NCI-H510A treated with DMSO at 0.1 percent for 48 hours (cell line): Measurements from ENCODE around the gene FXYD1.
"Not testable (repeated sequence)": the region's sequence is repeated elsewhere in the genome, so short reads cannot be mapped to it uniquely, and the experiment has no call there.

ENCODE experiments used
- DNase-seq: peaks from one replicate; lab custom pipeline; 2025; lab: John Stamatoyannopoulos, UW

FXYD1 gene

DNA sequence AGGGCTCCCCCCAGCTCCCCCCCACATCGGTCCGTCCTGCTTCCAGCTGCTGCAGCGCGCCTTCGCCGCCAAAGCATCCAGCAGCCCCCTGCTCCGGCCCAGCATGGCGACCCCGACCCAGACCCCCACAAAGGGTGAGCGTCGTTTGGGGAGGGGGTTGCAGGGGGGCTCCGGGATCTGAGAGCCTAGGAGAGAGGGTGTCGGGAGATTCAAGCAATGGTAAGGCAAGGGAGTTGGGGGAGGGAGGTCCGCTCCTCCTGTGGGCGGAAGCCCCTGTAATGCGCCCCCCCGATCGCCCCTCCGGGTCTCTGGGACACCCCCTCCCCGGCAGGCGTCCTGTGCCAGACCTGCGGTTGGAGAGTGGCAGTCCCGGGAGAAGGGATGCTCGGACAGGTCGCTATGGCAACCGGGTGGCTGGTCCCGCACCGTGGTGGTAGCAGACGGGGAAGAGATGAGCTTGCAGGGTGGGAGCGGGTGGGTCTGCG is 4.6 kb downstream of the FXYD1 start, which contains the start of gene FXYD7:
TSS of gene FXYD7 (plus strand) at position 25 of the 485 bp plus-strand sequence. CDS start at position 104, 79 bp downstream.
- DNase-seq: no peak

DNA sequence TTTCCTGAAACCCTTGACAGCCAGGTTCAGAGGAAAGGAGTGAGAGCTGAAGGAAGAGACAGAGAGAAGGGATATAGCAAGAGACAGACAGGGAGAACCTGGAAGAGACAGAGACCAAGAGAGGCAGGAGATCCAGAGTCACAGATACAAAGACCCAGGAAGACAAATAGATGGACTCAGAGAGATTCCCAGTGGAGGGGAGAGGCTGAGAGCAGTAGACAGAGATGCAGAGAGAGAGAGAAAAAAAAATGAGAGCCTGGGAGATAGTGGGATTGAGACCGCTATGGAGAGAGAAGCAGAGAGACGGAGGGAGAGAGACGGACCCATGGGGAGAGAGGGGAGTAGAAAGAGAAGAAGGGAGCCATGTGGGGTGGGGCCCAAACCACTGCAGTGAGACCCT is 5.2 kb downstream of the FXYD1 start:
- no peak for DNase-seq

DNA sequence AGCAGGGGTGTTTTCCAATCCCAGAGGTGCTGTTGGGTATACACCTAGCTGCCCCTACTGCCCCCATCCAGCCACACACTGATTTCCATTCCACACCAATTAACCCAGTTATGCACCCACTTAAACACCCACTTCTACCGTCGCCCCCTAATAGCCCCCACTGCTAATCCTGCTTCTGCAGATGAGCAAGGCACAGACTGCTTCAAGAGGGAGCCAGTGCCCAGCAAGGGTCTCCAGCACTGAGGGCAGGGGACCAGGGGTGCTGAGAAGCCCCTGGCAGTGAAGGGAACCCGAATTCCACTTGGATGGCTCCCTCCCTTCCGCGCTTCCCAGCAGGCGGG is 5.6 kb downstream of the FXYD1 start:
- no peak for DNase-seq

DNA sequence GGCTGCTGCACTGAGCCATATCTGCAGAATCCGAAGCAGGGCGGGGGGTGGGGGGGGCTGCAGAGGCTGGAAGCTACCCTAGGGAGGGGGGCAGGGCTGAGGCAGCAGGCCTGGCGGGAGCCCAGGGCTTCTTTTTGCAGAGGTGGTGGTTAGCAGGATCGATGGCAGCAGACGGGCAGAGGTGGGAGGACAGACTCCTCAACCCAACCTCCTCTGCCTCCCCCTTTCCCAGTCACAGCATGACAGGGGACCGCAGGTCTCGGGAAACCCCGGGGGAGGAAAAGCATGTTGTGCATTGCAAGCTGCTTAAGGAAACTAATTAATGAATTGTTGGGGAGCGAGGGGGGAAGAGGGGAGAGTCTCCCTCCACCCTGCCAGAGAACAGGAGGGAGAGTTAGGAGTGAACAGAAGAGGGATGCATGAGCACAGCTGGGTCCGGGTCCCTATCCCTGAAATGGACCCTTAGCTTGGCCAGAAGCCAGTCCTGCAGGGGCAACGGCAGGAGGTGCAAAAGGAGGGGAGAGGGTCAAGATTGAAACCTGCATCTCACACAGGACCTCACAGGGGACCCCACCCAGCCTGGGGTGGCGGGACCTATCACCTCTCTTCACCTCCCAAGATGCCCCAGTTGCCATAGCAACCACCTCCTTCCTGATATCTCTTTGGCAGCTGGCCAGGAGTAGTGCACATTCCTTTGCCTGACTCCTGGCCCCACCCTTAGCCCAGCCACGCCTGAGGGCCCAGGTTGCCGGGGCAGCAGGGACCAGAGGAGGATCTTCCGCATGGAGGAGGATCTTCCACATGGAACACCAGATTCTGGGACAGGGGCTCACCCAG is 6.2 kb downstream of the FXYD1 start:
- no peak for DNase-seq

DNA sequence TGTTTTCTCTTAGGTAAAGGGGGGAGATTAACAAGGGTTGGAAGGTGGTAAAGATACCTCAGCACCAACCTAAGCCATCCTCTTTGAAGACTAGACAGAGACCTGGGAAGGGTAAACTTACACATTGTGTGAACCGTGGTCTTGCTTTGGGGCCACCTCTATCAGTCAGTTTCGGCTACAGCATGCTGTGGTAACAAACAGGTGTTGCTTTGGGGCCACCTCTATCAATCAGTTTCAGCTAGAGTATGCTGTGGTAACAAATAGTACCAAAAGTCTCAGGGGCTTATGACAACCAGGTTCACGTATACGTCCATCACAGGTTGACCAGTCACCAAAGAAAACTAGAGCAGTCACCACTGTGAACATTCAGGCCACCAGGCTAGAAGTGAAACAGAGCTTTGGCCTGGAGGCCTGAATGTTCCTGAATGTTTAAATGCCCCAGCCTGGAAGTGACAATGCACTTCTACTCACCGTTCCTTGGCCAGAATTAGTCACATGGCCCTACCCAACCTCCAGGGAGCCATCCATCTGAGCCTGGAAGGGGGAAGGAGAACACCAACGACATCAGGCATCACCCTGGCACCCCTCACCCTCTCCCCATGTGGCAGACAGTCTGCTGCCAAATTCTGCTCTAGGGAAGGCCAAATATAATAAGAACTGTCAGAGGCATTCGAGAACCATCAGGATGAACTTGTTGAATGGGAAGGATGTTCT is 8.3 kb downstream of the FXYD1 start:
- DNase-seq: no peak

DNA sequence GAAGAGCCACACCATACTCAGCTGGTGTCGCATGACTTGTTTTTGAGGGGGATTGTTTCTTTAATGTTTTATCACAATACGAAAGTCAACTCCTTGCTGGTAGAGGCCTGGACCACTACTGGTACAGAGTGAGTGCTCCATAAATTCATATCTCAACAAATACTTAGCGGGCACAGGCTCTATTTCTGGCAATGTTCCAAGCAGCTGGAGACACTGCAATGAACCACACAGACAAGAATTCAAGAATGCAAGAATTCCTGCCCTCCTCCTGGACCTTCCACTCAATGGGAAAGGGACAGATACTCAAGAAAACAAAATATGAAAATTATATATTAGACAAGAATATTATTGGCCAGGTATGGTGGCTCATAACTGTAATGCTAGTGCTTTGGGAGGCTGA is 10.8 kb downstream of the FXYD1 start:
- DNase-seq: no peak

DNA sequence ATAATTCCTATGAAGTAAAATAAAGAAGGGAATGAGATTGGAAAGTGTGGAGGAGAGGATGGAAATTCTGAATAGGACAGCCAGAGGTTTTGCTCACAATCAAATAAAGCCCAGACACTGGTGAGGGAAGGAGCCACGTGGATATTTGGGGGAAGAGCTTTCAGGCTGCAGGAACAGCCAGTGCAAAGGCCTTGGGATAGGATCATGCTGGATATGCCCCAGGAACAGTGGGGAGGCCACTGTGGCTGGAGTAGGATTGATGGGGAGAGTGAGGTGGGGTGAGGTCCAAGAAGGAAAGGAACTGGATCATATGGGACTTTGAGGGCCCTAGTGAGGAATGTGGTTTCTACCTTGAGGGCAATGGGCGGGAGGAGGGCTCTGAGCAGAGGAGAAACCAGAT is 11.8 kb downstream of the FXYD1 start:
- DNase-seq: no peak

DNA sequence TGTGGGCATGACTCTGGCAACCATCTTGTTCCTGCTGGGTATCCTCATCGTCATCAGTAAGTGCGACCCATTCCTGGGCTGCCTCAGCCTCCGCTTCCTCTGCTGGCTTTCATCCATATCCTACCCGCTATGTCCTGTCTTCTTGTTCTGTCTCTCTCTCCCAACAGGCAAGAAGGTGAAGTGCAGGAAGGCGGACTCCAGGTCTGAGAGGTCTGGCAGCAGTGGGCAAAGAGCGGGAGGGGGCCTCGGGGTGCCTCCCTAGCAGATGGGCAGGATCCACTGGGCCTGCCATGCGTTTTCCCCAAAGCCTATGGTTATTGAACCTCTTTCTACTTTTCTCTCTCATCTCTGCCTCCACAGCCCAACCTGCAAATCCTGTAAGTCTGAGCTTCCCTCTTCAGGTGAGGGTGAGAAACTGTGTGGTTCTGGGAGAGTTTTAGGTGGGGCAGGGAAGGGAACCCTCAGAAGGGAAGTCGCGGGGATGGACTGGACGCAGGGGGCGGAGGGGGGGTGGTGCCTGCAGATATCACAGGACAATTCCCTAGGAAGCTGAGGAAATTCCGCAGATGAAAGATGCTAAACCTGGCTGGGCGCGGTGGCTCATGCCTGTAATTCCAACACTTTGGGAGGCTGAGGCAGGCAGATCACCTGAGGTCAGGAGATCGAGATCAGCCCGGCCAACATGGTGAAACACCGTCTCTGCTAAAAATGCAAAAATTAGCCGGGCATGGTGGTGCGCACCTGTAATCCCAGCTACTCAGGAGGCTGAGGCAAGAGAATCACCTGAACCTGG is 12.8 kb downstream of the FXYD1 start:
- no peak for DNase-seq

DNA sequence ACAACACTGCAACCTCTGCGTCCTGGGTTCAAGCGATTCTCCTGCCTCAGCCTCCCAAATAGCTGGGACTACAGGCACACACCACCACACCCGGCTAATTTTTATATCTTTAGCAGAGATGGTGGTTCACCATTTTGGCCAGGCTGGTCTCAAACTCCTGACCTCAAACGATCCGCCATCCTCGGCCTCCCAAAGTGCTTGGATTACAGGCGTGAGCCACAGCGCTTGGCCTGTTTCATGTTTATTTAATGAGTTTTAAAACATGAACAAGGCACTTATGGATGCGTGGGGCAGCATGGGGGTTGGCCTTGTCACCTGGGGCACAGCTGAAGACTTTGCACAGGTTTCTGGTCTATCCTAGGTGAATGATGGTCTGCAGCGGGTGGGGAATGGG is 14.5 kb downstream of the FXYD1 start:
- DNase-seq: not testable (repeated sequence)

DNA sequence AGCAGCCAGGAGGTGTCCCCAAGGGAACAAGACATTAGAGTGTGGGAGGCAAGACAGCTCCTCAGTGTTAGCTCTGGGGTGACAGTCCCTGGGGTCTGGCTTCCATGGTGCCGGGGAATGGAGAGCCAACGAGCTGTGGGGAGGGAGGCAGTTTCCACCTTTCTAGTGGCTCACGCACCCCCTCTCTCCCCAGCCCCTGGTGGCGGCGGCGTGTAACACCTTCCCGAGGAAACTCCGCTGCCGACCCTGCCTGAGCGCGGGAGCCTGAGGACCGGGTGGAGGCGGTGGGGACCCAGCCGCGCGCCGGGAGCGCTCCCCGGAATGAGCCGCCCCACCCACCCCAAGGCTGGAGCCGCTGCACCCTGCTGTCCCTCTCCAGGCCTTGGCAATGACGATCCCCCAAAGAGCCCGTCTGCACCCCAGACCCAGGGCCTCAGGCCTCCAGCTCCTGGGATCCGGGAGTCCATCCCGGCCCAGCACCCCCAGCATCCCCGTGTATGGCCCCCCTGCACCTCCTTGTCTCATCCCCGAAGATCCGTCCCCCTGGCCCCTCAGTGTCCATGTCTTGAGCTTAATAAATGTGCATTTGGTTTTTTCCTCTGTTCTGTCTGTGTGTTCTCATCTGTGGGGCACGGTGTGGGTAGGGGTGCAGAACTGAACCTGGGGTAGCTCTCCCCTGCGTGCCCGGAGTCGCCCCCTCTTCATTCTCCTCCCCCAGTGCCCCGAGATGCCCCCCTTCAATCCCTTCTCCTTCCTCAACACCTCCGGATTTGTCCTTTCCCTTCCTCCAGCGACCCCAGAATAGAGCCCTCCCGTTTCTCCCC is 15.3 kb downstream of the FXYD1 start:
- no peak for DNase-seq

DNA sequence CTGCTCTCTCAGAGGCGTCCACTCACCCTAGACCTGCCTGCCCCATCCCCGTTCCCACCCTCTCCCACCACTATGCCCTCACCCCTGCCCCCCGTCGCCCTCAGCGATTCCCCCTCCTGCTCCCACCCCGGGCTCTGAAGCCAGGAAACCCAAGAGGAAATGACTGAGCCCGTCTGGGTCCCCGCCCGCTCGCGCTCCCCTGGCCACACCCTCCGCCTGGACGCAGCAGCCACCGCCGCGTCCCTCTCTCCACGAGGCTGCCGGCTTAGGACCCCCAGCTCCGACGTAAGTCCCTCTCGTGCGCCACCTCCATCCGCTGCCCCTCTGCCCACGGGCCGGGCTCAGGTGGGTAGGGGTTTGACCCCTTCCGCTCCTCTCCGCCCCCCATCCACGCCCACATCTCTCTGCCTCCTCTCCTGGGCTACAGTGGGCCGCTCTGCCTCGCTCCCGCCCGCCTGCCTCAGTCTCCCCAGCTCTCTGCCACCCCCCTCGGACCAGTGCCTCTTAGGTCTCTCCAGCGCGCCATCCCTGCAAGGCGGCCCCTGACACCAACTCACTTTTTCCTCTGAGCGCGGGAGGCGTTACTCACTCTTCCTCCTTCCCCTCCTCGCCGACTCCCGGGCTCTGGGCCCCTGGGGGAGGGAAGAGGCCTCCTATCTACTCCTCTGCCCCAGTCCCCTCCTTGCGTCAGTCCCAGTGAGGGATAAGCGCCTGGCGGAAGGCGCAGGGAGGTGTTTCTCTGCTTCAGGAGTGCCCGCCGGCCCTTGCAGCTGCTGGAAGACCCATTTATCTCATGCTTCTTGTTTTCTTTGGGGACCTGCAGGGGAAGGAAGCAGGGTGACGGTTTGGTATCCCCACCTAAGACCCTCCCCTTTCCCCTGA is 16.1 kb downstream of the FXYD1 start, which contains the start of gene FXYD5:
TSS of gene FXYD5 (plus strand) at position 211 of the 882 bp plus-strand sequence. CDS start 816 bp downstream, outside the sequence.
- DNase-seq: no peak

DNA sequence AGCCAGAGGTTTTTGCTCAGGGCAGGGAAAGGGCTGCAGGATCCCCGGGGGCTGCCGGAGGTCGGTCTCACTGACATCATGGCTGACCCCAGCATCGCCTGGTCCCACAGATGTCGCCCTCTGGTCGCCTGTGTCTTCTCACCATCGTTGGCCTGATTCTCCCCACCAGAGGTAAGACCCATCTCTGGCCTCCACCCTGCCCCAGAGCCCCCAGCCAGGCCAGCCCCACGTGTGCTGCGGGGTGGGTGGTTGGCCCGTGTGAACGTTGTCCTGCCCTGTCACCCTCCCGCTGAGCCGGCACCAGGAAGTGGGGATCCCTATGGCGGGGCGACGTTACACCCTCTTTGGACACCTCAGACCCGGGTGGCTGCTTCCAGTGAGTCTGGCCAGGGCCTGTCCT is 16.8 kb downstream of the FXYD1 start:
- DNase-seq: no peak

DNA sequence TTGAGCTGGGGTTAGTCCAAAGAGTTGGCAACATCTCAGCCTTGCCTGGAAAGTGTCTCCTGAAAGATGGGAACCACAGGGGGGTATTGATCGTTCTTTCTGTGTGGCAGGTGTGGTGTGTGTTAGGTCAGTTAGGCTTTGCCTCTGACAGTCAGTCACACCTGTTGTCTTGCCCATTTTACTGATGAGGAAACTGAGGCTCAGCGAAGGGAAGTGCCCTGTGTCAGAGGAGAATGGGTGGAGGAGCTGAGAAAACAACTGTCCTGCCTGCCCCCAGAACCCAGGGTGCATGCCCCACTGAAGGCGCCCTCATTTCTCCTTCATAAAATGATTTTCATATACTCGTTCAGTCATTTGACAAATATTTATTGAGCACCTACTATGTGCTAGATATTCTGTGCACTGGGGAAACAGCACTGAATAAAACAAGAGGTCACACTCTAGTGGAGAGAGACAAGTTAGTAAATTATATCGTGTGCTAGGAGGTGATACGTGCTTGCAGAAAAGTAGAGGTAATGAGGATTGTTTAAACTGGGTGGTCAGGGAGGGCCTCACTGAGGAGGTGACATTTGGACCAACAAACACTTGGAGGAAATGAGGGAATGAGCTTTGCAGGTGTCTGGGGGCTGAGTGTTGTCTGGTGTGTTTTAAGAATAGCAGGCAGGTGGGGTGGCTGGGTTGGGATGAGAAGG is 17.5 kb downstream of the FXYD1 start:
- DNase-seq: no peak

DNA sequence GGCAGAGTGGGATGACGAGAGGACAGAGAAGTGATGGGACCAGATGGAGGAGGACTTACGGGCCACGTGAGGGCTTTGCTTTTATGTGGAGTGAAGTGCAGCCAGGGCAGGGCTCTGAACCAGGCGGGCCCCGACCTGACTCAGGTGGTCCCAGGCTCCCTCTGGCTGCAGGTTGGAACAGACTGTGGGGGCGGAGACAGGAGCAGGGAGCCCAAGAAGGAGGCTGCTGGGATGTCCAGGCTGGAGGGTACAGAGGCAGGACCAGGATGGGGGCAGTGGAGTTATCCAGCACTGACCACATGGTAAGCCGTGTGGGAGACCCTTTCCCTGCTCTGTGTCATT is 18.0 kb downstream of the FXYD1 start:
- no peak for DNase-seq

DNA sequence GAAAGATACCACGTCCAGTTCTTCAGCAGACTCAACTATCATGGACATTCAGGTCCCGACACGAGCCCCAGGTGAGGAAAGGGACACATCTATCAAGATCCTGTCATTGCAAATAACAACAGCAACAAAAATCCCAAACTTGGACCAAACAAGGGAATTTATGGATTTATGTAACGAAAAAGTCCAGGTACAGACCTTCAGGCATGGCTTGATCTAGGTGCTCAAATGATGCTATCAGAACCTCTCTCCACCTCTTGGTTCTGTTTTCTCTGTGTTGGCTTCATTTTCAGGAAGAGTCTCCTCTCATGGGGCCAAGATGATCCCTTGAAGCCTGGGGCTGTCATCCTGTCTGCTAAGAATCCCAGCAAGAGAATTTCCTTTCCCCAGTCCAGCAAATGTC is 18.8 kb downstream of the FXYD1 start:
- no peak for DNase-seq

DNA sequence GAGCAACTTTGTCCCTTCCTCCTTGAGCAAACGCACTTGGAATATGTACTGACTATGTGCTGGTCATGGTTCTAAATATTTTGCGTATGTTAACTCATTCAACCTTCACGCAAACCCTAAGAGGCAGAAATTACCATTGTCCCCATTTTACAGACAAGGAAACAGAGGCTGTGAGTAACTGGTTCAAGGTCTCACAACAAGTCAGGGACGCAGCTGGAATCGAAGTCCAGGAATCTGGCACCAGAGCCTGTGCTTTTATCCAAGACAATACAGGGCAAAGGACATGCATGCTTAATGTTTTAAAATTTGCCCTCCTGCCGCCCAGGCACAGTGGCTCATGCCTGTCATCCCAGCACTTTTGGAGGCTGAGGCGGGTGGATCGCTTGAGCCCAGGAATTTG is 21.0 kb downstream of the FXYD1 start:
- no peak for DNase-seq

DNA sequence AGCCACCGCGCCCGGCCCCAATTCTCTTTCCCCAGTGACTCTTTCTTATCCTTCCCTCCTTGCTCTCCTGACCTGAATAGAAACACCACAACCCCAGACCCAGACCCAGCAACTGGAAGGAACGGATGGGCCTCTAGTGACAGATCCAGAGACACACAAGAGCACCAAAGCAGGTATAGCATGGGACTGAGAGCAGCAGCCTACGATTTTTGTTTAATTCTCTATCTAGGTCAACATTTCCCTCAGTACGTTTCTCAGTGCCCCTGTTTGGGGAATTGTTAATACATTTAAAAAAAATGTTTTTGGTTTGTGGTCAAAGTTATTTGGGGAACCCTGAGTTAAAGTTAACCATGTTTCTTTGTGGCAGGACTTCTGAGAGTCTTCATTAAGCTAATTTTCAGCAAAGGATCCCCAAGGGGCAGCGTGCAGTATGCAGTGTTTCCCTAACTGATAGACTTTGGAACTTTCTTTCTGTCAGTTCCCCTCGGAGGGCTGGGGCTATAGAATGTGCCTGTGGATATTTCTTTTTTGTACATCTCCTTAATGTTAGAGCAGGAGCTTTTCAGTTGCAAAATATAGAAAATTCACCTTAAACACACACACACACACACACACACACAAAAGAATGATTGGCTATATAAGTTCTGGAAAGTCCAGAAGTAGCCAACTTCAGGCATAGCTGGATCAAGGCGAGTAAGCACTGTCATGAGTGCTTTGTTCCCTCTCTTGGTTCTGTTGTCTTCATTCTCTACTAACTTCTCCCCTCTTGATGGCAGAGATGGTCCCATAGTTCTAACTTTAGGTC is 22.2 kb downstream of the FXYD1 start:
- DNase-seq: no peak

DNA sequence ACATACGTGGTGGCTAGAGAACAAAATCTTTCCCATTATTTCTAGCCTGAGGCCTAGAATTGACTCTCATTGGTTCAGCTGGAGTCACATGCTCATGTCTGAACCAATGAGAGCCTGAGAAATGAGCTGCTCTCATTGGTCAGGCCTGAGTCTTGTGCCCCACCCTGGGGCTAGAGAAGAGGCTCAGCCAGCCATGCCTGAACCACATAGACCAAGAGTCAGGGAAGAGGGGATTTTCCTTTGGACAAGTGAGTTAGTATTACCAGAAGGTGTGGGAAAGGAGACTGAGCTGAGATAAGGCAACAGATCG is 22.8 kb downstream of the FXYD1 start:
- DNase-seq: no peak
